Endothelial cell of umbilical vein (primary cell): ENCODE measurements around the gene TNS1. TPM values are rescaled to one million over a fixed set of nuclear protein-coding genes. Genes with fewer than 3 reads are reported as not detected.

Experiments used
- BruUV-seq: library from RNA; stranded (reverse); fragments of 400-500 nt; replicated peaks from 2 replicates; lab custom pipeline; 2021; lab: Mats Ljungman, UMichigan
- CTCF ChIA-PET: fragments of 300-600, 350-600 bp; sonication (Branson Sonifier 250); formaldehyde crosslinking; loops from one replicate; lab custom pipeline; 2021; ENCODE audit warnings: antibody characterized with exemption, inconsistent platforms; lab: Charles Lee
- POLR2A ChIA-PET: fragments of 300-600, 350-600 bp; sonication (Branson Sonifier 250); formaldehyde crosslinking; loops from one replicate; lab custom pipeline; 2021; ENCODE audit warnings: antibody characterized with exemption, inconsistent platforms; lab: Charles Lee
- DNase-seq: peaks from one replicate; pipeline ENCODE4 v3.0.0-alpha.2; 2011; ENCODE audit warnings: low read depth, low spot score
- FAIRE-seq: peaks from 2 replicates; lab custom pipeline; 2011; peaks lifted over from hg19 to GRCh38; lab: Jason Lieb, UNC
- H2AFZ ChIP-seq: 2 replicates; pipeline ENCODE4 v1.6.0; 2012; ENCODE audit warnings: low read depth, low read length, control low read depth, inconsistent platforms
- H3K27ac ChIP-seq: 2 replicates; pipeline ENCODE4 v1.5.1; 2011; ENCODE audit warnings: low read depth, mild to moderate bottlenecking, control low read depth, low read length, moderate library complexity; ENCODE audit not compliant: insufficient read depth
- H3K27me3 ChIP-seq, 2 experiments: 2 replicates each; pipeline versions ENCODE4 v1.6.0 to v1.6.1; 2011; ENCODE audit warnings: low read length in 2 of 2, mixed read lengths in 1 of 2; ENCODE audit not compliant: control insufficient read depth in 2 of 2, insufficient read depth in 2 of 2
- H3K36me3 ChIP-seq, 2 experiments: 2 replicates in 1 of 2; 3 replicates in 1 of 2; pipeline ENCODE4 v1.5.1; 2011; ENCODE audit warnings: low read length in 2 of 2, mild to moderate bottlenecking in 1 of 2, moderate library complexity in 1 of 2; ENCODE audit not compliant: control insufficient read depth in 2 of 2, insufficient read depth in 2 of 2; ENCODE audit errors: extremely low read depth in 1 of 2
- H3K4me1 ChIP-seq: 3 replicates; pipeline ENCODE4 v1.5.1; 2011; ENCODE audit warnings: mild to moderate bottlenecking, low read length; ENCODE audit not compliant: control insufficient read depth, insufficient read depth; ENCODE audit errors: extremely low read depth
- H3K4me2 ChIP-seq: 2 replicates; pipeline ENCODE4 v1.6.1; 2011; ENCODE audit warnings: low read length, control low read depth, mixed read lengths; ENCODE audit not compliant: insufficient read depth
- H3K4me3 ChIP-seq, 3 experiments: fragments of 200-600 bp in 1 of 3; sonication (generic), shearing (Covaris generic) in 1 of 3; replicated peaks in 1 of 3; 2 replicates each; pipeline ENCODE4 v1.5.1; 2011 to 2016; ENCODE audit warnings: control low read depth in 3 of 3, low read length in 3 of 3, mild to moderate bottlenecking in 2 of 3, inconsistent platforms in 1 of 3, low read depth in 1 of 3, moderate library complexity in 1 of 3; ENCODE audit not compliant: insufficient read depth in 1 of 3
- H3K79me2 ChIP-seq: 2 replicates; pipeline ENCODE4 v1.6.0; 2012; ENCODE audit warnings: low read length, inconsistent platforms; ENCODE audit not compliant: control insufficient read depth, insufficient read depth
- H3K9ac ChIP-seq: replicated peaks from 2 replicates; pipeline ENCODE3; 2011; ENCODE audit warnings: low read length, control low read depth; ENCODE audit not compliant: insufficient read depth; ENCODE audit errors: extremely low read depth
- H3K9me1 ChIP-seq: replicated peaks from 3 replicates; pipeline ENCODE4 v1.6.0; 2011; ENCODE audit warnings: mild to moderate bottlenecking, low read length; ENCODE audit not compliant: control insufficient read depth, insufficient read depth; ENCODE audit errors: extremely low read depth
- H3K9me3 ChIP-seq: replicated peaks from 2 replicates; pipeline ENCODE4 v1.5.1; 2012; ENCODE audit warnings: low read length, inconsistent platforms; ENCODE audit not compliant: control insufficient read depth, insufficient read depth
- H4K20me1 ChIP-seq: replicated peaks from 2 replicates; pipeline ENCODE3; 2011; ENCODE audit warnings: mild to moderate bottlenecking, low read length; ENCODE audit not compliant: control insufficient read depth, insufficient read depth; ENCODE audit errors: extremely low read depth
- EZH2 ChIP-seq: IDR thresholded peaks from 2 replicates; pipeline ENCODE4 v1.6.1; 2012; ENCODE audit warnings: borderline replicate concordance, low read depth, mild to moderate bottlenecking, moderate library complexity, low read length, inconsistent platforms; ENCODE audit not compliant: severe bottlenecking
- FOS ChIP-seq: IDR thresholded peaks from 2 replicates; pipeline ENCODE4 v1.6.1; 2011; ENCODE audit warnings: mild to moderate bottlenecking, low read length, moderate library complexity, borderline replicate concordance; ENCODE audit not compliant: insufficient read depth
- GATA2 ChIP-seq: IDR thresholded peaks from 2 replicates; pipeline ENCODE4 v1.7.0; 2011; ENCODE audit warnings: low read depth, mild to moderate bottlenecking, moderate library complexity, mixed read lengths, low read length; ENCODE audit not compliant: insufficient read length, insufficient read depth
- JUN ChIP-seq: IDR thresholded peaks from 2 replicates; pipeline ENCODE4 v1.6.1; 2011; ENCODE audit warnings: borderline replicate concordance, low read depth; ENCODE audit not compliant: insufficient read length, insufficient read depth
- MYC ChIP-seq: IDR thresholded peaks from one replicate; pipeline ENCODE4 v1.6.1; 2011; ENCODE audit warnings: mild to moderate bottlenecking, low read depth, low read length
- POLR2A ChIP-seq: IDR thresholded peaks from 2 replicates; pipeline ENCODE4 v1.6.1; 2012; ENCODE audit warnings: low read depth, mild to moderate bottlenecking, control low read depth, low read length
- POLR2AphosphoS5 ChIP-seq: IDR thresholded peaks from 2 replicates; pipeline ENCODE4 v1.6.1; 2012; ENCODE audit warnings: low read depth, mild to moderate bottlenecking, control low read depth, low read length, moderate library complexity; ENCODE audit not compliant: insufficient read depth
- dilution Hi-C: fragments of 300-500 bp; cut with MboI; formaldehyde crosslinking; loops from one replicate; pipeline ENCODE4 v1.15.0; 2019; ENCODE audit warnings: low sequenced_read_pairs; ENCODE audit not compliant: extremely low pct_ligation_motif_present
- intact Hi-C: fragments of 100-400 bp; cut with micrococcal nuclease; formaldehyde crosslinking; loops from one replicate; pipeline ENCODE4 v1.10.0; 2022
- polyA plus RNA-seq, 4 experiments: library from polyadenylated mRNA; depleted of rRNA in 3 of 4; stranded (reverse) in 3 of 4; unstranded in 1 of 4; fragments of >200 nt; gene quantifications; 2 replicates each; pipeline versions ENCODE4 v1.2.1 to v1.2.3, GENCODE V29; 2011 to 2012; ENCODE audit warnings: missing spikeins in 1 of 4
- total RNA-seq: library from RNA; stranded (reverse); gene quantifications from 2 replicates; pipeline ENCODE4 v1.2.3, GENCODE V29; 2021
- TF ChIP-seq, protein P1 (sequence below), 2 donors: IDR thresholded peaks; 1 replicate in 1 of 2; 2 replicates in 1 of 2; pipeline ENCODE4 v1.5.1; 2011; ENCODE audit warnings: low read length in 2 of 2, mild to moderate bottlenecking in 2 of 2, moderate library complexity in 2 of 2, control low read depth in 1 of 2, inconsistent platforms in 1 of 2, low read depth in 1 of 2; ENCODE audit not compliant: insufficient read depth in 1 of 2; ENCODE audit errors: extremely low read depth in 1 of 2
- TF ChIP-seq, protein P2 (sequence below): IDR thresholded peaks from 2 replicates; pipeline ENCODE4 v1.6.1; 2011; ENCODE audit not compliant: insufficient read depth, insufficient read length

TNS1 gene
- total and polyA plus RNA-seq, 2 donors (not counting 3 experiments of a cell fraction or from before 2014, with no cell fraction given): 11.0 to 52.1 TPM

DNA sequence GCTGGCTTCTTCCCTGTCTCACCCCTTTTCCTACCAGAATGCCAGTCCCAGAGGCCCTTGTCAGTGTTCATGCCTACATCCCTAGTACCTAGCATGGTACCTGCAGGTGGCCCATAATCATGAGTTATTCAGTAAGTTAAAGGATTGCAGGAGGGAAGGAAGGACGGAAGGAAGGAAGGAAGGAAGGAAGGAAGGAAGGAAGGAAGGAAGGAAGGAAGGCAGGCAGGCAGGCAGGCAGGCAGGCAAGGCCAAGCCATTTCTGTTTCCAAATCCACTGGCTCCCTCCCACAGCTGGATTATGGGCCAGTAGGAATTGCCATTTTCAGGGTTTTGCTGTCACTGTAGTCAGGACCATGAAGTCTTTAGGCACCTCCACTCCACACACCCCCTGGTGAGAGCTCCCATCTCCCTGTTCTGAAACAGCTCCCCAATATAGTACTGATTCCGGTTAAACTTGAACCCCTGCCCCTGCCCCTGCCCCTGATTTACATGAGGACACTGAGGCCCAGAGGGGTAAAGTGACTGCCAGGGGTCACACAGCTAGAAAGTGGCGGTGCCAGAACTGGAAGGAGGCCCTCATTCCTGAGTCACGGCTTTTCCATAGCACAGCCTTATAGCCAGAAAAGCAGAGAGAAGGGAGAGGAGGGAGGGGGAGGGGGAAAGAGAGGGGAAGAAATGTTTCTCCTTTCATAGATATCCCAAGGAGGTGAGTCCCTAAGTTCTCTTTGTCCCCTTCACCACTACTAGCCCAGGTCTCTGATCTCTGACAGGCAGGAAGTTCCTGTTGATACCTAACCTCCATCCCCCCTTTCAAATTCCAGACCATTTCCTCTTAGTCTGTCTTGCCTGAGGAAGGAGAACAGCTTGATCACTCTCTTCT, 12.2 kb upstream of the TNS1 start:
- no TSS peak for BruUV-seq
- no peak for FAIRE-seq

DNA sequence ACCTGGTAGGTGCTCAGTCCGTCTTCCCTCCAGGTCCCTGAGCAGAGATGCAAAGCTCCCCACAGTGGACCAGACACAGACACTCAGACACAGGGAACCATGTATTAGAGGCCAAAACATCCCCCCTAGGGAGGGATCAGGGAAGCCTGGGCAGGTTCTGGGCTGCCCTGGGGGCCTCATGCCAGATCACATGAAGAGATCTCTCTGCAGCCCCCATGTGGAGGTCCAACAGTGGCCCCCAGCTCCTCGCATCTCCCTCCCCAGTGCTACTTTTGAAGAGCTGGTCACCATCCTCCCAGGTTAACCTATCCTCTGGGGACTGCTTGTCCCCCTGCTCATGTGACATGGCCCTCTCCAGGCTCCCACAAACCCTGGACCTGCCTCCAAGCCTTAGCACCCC, 10.5 kb upstream of the TNS1 start:
- FAIRE-seq (no peak), DNase-seq (no peak)
- H3K4me3 ChIP-seq: no peak overlapping the region
- ChIA-PET POLR2A (no interaction called here), CTCF (interaction anchor here (1.3 to 3.4 kb wide), 5 partner anchors 19 to 228 kb away, joined by 3 to 13 read pairs (median 12); no protein-coding TSS in a partner anchor)
- peaks cover 13% of the 10 kb centered on the region for H3K4me1 ChIP-seq
- intact Hi-C loops (no loop called here), dilution Hi-C loops (no loop called here)
- no peak overlapping the region for H3K9ac ChIP-seq
- H3K27me3 ChIP-seq: peaks cover 0 to 6% of the 10 kb centered on the region in 2 experiments
- no peaks in the 10 kb centered on the region for H4K20me1 ChIP-seq
- no peaks in the 10 kb centered on the region for H3K36me3 ChIP-seq
- H3K79me2 ChIP-seq: no peaks in the 10 kb centered on the region
- TF ChIP-seq, protein P1, sequence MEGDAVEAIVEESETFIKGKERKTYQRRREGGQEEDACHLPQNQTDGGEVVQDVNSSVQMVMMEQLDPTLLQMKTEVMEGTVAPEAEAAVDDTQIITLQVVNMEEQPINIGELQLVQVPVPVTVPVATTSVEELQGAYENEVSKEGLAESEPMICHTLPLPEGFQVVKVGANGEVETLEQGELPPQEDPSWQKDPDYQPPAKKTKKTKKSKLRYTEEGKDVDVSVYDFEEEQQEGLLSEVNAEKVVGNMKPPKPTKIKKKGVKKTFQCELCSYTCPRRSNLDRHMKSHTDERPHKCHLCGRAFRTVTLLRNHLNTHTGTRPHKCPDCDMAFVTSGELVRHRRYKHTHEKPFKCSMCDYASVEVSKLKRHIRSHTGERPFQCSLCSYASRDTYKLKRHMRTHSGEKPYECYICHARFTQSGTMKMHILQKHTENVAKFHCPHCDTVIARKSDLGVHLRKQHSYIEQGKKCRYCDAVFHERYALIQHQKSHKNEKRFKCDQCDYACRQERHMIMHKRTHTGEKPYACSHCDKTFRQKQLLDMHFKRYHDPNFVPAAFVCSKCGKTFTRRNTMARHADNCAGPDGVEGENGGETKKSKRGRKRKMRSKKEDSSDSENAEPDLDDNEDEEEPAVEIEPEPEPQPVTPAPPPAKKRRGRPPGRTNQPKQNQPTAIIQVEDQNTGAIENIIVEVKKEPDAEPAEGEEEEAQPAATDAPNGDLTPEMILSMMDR (IDR thresholded peaks at IDR 0.05; ENCODE audit: extremely low read depth in 1 of 2, insufficient read depth in 1 of 2, low read depth in 1 of 2, low read length in 2 of 2): no peak
- TF ChIP-seq MYC (no peak), JUN (no peak), FOS (no peak), POLR2AphosphoS5 (no peak), POLR2A (no peak), EZH2 (no peak), GATA2 (no peak)
- TF ChIP-seq, protein P2, sequence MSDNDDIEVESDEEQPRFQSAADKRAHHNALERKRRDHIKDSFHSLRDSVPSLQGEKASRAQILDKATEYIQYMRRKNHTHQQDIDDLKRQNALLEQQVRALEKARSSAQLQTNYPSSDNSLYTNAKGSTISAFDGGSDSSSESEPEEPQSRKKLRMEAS: no peak
- no peak overlapping the region for H3K4me2 ChIP-seq
- BruUV-seq: no TSS peak
- H2AFZ ChIP-seq: no peak overlapping the region
- H3K9me1 ChIP-seq: no peaks in the 10 kb centered on the region
- no peaks in the 10 kb centered on the region for H3K9me3 ChIP-seq
- no peak overlapping the region for H3K27ac ChIP-seq

More for the DNA sequence above, 12.2 kb upstream of the TNS1 start:
- Histone ChIP-seq H3K4me3 (no peak overlapping the region), H2AFZ (no peak overlapping the region), H3K36me3 (no peaks in the 10 kb centered on the region), H3K4me2 (no peak overlapping the region), H3K4me1 (peaks cover 7% of the 10 kb centered on the region), H3K9ac (no peak overlapping the region), H4K20me1 (no peaks in the 10 kb centered on the region), H3K27me3 (peaks cover 0 to 4% of the 10 kb centered on the region in 2 experiments), H3K9me3 (no peaks in the 10 kb centered on the region), H3K79me2 (no peaks in the 10 kb centered on the region), H3K9me1 (no peaks in the 10 kb centered on the region), H3K27ac (no peak overlapping the region)
- dilution Hi-C loops: no loop called here
- TF ChIP-seq POLR2A (no peak), GATA2 (no peak), POLR2AphosphoS5 (no peak)
- DNase-seq: no peak
- intact Hi-C loops: no loop called here
- CTCF ChIA-PET: interaction anchor here (1.0 to 3.4 kb wide), 5 partner anchors 18 to 229 kb away, joined by 3 to 13 read pairs (median 4); no protein-coding TSS in a partner anchor
- POLR2A ChIA-PET: no interaction called here
